Astrocyte (in vitro differentiated cells and primary cell): ENCODE data around the gene TET1. TPM values are rescaled to one million over a fixed set of nuclear protein-coding genes. Genes with fewer than 3 reads are reported as not detected.

ENCODE experiments used
- DNase-seq: peaks from one replicate; pipeline ENCODE4 v3.0.0-alpha.2; 2010; ENCODE audit warnings: low read depth
- FAIRE-seq: peaks from 2 replicates; lab custom pipeline; 2011; peaks lifted over from hg19 to GRCh38; lab: Jason Lieb, UNC
- H2AFZ ChIP-seq: 2 replicates; pipeline ENCODE4 v1.6.0; 2012; ENCODE audit warnings: low read depth, low read length, inconsistent platforms
- H3K27ac ChIP-seq: 2 replicates; pipeline ENCODE4 v1.5.1; 2011; ENCODE audit warnings: low read depth, low read length, inconsistent platforms
- H3K27me3 ChIP-seq: 2 replicates; pipeline ENCODE4 v1.6.0; 2011; ENCODE audit warnings: low read length, inconsistent platforms; ENCODE audit not compliant: insufficient read depth
- H3K36me3 ChIP-seq: 2 replicates; pipeline ENCODE4 v1.5.1; 2011; ENCODE audit warnings: low read length, inconsistent platforms; ENCODE audit not compliant: insufficient read depth
- H3K4me1 ChIP-seq: 2 replicates; pipeline ENCODE4 v1.5.1; 2011; ENCODE audit warnings: low read length, inconsistent platforms; ENCODE audit not compliant: insufficient read depth
- H3K4me2 ChIP-seq: 2 replicates; pipeline ENCODE4 v1.6.0; 2012; ENCODE audit warnings: low read length, inconsistent platforms
- H3K4me3 ChIP-seq: 2 replicates; pipeline ENCODE4 v1.5.1; 2011; ENCODE audit warnings: low read depth, mild to moderate bottlenecking, low read length, inconsistent platforms; ENCODE audit not compliant: insufficient read depth
- H3K79me2 ChIP-seq: 2 replicates; pipeline ENCODE4 v1.6.0; 2012; ENCODE audit warnings: mild to moderate bottlenecking, low read length, inconsistent platforms; ENCODE audit not compliant: insufficient read depth
- H3K9ac ChIP-seq: 2 replicates; pipeline ENCODE4 v1.6.0; 2012; ENCODE audit warnings: mild to moderate bottlenecking, low read length, inconsistent platforms
- H3K9me3 ChIP-seq: 2 replicates; pipeline ENCODE4 v1.5.1; 2012; ENCODE audit warnings: low read depth, mild to moderate bottlenecking, low read length, inconsistent platforms; ENCODE audit not compliant: insufficient read depth
- H4K20me1 ChIP-seq: 2 replicates; pipeline ENCODE4 v1.6.0; 2012; ENCODE audit warnings: low read length, inconsistent platforms; ENCODE audit not compliant: insufficient read depth
- H3K27ac Mint-ChIP-seq: one replicate; pipeline ENCODE4 v1.8.0; 2021; ENCODE audit warnings: mild to moderate bottlenecking, mixed read lengths; ENCODE audit not compliant: unreplicated experiment
- H3K27me3 Mint-ChIP-seq: one replicate; pipeline ENCODE4 v1.8.0; 2021; ENCODE audit warnings: low read depth, mixed read lengths; ENCODE audit not compliant: unreplicated experiment
- H3K36me3 Mint-ChIP-seq: one replicate; pipeline ENCODE4 v1.8.0; 2021; ENCODE audit warnings: low read depth, mixed read lengths; ENCODE audit not compliant: unreplicated experiment
- H3K4me1 Mint-ChIP-seq: one replicate; pipeline ENCODE4 v1.8.0; 2021; ENCODE audit warnings: low read depth, mixed read lengths; ENCODE audit not compliant: unreplicated experiment
- H3K4me3 Mint-ChIP-seq: one replicate; pipeline ENCODE4 v1.8.0; 2021; ENCODE audit warnings: mild to moderate bottlenecking, moderate library complexity, mixed read lengths; ENCODE audit not compliant: unreplicated experiment
- H3K9me3 Mint-ChIP-seq: one replicate; pipeline ENCODE4 v1.8.0; 2021; ENCODE audit warnings: mild to moderate bottlenecking, mixed read lengths; ENCODE audit not compliant: unreplicated experiment
- EZH2 ChIP-seq: IDR thresholded peaks from 2 replicates; pipeline ENCODE4 v1.6.1; 2012; ENCODE audit warnings: mild to moderate bottlenecking, low read length, inconsistent platforms; ENCODE audit not compliant: insufficient read depth
- total RNA-seq: library from RNA; stranded (reverse); gene quantifications from 2 replicates; pipeline ENCODE4 v1.2.1, GENCODE V29; 2021
- TF ChIP-seq, protein P1 (sequence below): IDR thresholded peaks from 2 replicates; pipeline ENCODE4 v1.5.1; 2011; ENCODE audit warnings: low read depth, mild to moderate bottlenecking, inconsistent platforms, low read length, moderate library complexity; ENCODE audit not compliant: insufficient read depth

The TET1 gene
- total RNA-seq, 1 donor from 2014 or later: 7.1 TPM

- H3K4me3 Mint-ChIP-seq: peak overlapping the region; percentile 64
- H3K4me3 ChIP-seq: peak overlapping the region; percentile 55
Measured at GRCh38 chr10:68598978-68599770, 39.0 kb downstream of the TET1 start.

DNA sequence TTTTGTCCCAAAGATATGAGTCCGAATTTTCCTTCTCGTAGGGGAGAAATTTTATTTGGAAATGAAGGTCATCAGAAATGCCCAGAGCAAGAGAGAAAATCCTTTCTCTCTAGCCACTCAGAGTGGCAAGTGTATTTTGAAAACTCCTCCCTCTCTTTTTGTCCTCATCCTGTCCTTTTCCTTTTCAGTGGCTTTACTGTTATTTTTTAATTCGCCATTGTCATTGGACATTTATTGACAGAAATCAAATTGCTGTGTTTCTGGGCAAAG is 39.6 kb downstream of the TET1 start:
- Histone ChIP-seq H3K27ac (peak overlapping the region; percentile 62), H3K79me2 (no peaks in the 10 kb centered on the region), H3K4me2 (peak overlapping the region; percentile 91), H2AFZ (peak overlapping the region; percentile 86), H3K36me3 (no peaks in the 10 kb centered on the region), H3K4me1 (peaks cover 18% of the 10 kb centered on the region), H3K9ac (peak overlapping the region; percentile 73), H3K4me3 (peak overlapping the region; percentile 55), H3K9me3 (no peaks in the 10 kb centered on the region), H4K20me1 (no peaks in the 10 kb centered on the region), H3K27me3 (no peaks in the 10 kb centered on the region)
- no peak overlapping the region for H3K27ac Mint-ChIP-seq
- peaks cover 3% of the 10 kb centered on the region for H3K36me3 Mint-ChIP-seq
- H3K4me3 Mint-ChIP-seq: peak overlapping the region; percentile 82
- no peaks in the 10 kb centered on the region for H3K27me3 Mint-ChIP-seq
- H3K9me3 Mint-ChIP-seq: no peaks in the 10 kb centered on the region
- FAIRE-seq: no peak
- peaks cover 17% of the 10 kb centered on the region for H3K4me1 Mint-ChIP-seq
- TF ChIP-seq, protein P1, sequence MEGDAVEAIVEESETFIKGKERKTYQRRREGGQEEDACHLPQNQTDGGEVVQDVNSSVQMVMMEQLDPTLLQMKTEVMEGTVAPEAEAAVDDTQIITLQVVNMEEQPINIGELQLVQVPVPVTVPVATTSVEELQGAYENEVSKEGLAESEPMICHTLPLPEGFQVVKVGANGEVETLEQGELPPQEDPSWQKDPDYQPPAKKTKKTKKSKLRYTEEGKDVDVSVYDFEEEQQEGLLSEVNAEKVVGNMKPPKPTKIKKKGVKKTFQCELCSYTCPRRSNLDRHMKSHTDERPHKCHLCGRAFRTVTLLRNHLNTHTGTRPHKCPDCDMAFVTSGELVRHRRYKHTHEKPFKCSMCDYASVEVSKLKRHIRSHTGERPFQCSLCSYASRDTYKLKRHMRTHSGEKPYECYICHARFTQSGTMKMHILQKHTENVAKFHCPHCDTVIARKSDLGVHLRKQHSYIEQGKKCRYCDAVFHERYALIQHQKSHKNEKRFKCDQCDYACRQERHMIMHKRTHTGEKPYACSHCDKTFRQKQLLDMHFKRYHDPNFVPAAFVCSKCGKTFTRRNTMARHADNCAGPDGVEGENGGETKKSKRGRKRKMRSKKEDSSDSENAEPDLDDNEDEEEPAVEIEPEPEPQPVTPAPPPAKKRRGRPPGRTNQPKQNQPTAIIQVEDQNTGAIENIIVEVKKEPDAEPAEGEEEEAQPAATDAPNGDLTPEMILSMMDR: no peak
- no peak for TF ChIP-seq EZH2
- DNase-seq: no peak

More at GRCh38 chr10:68598978-68599770, 39.0 kb downstream of the TET1 start:
- Histone ChIP-seq H3K4me1 (peaks cover 23% of the 10 kb centered on the region), H3K27me3 (no peaks in the 10 kb centered on the region), H4K20me1 (no peaks in the 10 kb centered on the region), H3K36me3 (no peaks in the 10 kb centered on the region), H3K27ac (no peak overlapping the region), H2AFZ (peak overlapping the region; percentile 86), H3K4me2 (peak overlapping the region; percentile 91), H3K79me2 (no peaks in the 10 kb centered on the region), H3K9ac (peak overlapping the region; percentile 73), H3K9me3 (no peaks in the 10 kb centered on the region)
- no peak for TF ChIP-seq EZH2
- TF ChIP-seq, protein P1: no peak
- Mint-ChIP-seq H3K4me1 (peaks cover 14% of the 10 kb centered on the region), H3K27ac (no peak overlapping the region), H3K27me3 (no peaks in the 10 kb centered on the region), H3K9me3 (no peaks in the 10 kb centered on the region), H3K36me3 (no peaks in the 10 kb centered on the region)
- peak; percentile 33 for DNase-seq
- FAIRE-seq: no peak
